Cardiac fibroblast (primary cell): ENCODE results near the gene PLA2G5.
"Not testable (repeated sequence)": the region's sequence is repeated elsewhere in the genome, so short reads cannot be mapped to it uniquely, and the experiment has no call there.

ENCODE experiments used
- DNase-seq, 2 donors: peaks; one replicate each; pipeline versions ENCODE4 v3.0.0 to v3.0.0-alpha.2; 2010; ENCODE audit warnings: low read depth in 2 of 2
- H3K4me3 ChIP-seq, 2 donors: replicated peaks in 1 of 2; 1 replicate in 1 of 2; 2 replicates in 1 of 2; pipeline ENCODE4 v1.5.1; 2011; ENCODE audit warnings: low read depth in 2 of 2, low read length in 2 of 2, mild to moderate bottlenecking in 2 of 2, moderate library complexity in 1 of 2
- TF ChIP-seq, protein P1 (sequence below): IDR thresholded peaks from one replicate; pipeline ENCODE4 v1.5.1; 2011; ENCODE audit warnings: low read depth, mild to moderate bottlenecking, low read length, inconsistent platforms

Gene PLA2G5

DNA sequence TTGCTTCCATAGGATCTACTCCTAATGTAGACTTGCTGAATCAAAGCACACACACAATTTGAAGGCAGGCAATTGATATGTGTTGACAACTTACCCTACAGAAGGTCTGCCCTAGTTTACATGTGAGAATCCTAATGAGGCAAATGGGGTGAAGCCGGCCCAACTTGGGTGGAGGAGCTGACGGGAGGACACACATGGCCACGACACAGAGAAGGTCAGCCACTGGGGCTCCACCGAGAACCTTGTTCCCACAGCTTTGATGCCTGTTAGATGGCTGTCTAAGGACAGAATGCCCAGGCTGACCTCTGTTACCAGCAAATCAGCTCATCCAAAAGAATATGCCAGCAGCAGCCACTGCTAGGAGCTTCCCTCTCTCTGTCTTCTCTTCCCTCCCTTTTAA is 50.8 kb downstream of the PLA2G5 start:
- DNase-seq, result no peak
- no peak overlapping the region for H3K4me3 ChIP-seq
- TF ChIP-seq, protein P1, sequence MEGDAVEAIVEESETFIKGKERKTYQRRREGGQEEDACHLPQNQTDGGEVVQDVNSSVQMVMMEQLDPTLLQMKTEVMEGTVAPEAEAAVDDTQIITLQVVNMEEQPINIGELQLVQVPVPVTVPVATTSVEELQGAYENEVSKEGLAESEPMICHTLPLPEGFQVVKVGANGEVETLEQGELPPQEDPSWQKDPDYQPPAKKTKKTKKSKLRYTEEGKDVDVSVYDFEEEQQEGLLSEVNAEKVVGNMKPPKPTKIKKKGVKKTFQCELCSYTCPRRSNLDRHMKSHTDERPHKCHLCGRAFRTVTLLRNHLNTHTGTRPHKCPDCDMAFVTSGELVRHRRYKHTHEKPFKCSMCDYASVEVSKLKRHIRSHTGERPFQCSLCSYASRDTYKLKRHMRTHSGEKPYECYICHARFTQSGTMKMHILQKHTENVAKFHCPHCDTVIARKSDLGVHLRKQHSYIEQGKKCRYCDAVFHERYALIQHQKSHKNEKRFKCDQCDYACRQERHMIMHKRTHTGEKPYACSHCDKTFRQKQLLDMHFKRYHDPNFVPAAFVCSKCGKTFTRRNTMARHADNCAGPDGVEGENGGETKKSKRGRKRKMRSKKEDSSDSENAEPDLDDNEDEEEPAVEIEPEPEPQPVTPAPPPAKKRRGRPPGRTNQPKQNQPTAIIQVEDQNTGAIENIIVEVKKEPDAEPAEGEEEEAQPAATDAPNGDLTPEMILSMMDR, result no peak

DNA sequence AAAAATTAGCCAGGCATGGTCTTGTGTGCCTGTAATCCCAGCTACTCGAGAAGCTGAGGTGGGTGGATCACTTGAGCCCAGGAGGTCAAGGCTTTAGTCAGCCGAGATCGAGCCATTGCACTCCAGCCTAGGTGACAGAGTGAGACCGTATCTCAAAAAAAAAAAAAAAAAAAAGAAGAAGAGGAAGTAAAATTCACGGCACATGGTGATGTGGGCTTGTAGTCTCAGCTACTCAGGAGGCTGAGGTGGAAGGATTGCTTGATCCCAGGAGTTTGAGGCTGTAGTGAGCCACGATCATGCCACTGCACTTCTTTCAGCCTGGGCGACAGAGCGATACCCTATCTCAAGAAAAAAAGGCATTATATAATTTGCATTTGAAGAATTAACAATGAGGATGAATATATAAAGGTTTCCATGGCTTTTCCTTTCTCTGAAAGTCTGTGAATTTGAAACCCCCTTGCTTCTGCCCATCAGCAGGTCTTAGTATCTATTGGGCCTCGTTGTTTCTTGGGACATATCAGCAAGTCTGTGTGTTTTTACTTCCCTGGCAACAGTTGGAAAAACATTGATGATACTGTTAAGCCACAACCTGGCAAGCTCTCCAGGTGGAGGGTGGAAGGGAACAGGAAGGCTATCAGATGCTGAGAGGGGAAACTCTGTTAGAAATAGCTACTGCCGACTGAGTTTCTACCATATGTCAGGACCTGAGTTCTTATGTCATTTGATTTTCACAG is 53.9 kb downstream of the PLA2G5 start:
- H3K4me3 ChIP-seq, result no peak overlapping the region
- peak in 1 of 2 donors; percentile 31 for DNase-seq
- TF ChIP-seq, protein P1, result no peak

DNA sequence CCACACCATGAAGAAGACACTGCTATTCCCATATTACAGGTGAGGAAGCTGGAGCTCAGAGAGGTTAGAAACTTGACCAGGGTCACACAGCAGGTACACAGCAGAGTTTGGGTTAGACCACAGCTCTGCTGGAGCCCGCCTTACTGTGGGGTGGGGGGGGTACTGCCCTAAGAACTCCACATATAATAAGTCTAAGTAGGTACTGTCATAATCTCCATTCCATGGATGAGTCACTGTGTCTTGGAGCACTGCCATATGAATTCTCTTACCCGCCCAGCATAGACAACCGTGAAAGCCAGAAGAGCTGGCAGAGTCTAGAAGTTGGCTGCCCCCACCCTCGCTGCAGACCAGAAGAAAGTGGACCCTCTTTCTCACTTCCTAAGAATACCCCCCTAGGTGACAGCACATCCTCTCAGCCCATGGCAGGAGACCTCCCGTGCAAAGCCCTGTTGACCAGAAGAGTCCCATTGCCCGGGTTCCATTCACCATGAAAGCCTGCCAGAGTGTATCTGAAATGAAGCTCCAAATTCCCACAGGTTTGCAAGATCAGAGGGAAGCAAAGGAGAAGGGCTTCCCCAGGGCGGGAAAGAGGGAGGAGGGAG is 54.6 kb downstream of the PLA2G5 start:
- H3K4me3 ChIP-seq, result no peak overlapping the region
- peak; percentile 82 to 88 for DNase-seq
- TF ChIP-seq, protein P1, result no peak

DNA sequence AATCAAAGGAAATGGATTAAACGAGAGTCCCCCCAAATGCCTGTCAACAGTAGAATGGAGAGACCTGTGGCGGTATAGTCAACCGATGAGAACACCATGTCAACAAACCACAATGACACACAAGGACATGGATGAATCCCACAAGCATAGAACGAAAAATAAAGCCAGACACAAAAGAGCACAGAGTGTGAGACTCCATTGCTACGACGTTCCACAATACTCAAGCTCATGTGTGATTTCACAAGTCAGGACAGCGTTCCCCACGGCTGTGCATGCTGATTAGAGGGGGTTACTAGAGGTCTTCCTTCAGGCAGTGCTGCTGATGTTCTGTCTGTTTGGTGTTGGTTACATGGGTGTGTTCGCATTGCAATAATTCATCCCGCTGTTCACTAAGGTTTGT is 55.1 kb downstream of the PLA2G5 start:
- no peak overlapping the region for H3K4me3 ChIP-seq
- peak in 1 of 2 donors; percentile 19 for DNase-seq
- TF ChIP-seq, protein P1, result no peak

DNA sequence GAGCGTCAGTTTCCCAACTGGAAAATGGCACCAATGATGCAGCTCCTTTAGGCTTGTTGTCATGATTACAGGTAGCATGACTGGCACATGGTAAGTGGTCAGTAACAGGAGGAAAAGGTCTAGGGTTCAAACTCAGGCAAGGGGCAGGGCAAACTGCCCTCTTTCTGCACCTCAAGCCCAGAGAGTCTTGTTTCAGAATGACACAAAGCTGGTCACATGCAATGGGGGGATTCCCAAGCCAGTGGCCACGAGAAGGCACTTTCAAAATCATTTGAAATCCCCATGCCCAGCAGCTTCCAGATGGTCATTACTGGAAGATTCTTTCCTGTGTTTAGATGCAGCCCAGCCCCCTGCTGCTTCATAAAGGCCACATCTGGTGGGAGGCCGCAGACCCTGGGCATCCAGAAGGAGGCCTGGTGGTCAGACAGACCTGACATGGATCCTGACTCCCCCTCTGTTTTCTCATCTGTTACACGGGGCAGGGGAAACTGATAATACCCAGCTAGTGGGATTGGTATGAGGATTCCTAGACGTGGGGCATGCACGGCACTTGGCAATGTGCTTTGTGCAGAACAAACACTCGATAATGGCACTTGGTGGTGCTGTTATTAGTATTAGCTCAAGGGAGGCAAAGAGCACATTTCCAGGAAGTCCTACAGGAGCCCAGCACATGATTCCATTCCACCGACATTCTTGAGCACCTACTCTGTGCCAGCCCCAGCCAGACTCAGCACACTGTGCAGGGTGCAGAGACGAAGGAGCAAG is 56.2 kb downstream of the PLA2G5 start:
- no peak overlapping the region for H3K4me3 ChIP-seq
- no peak for DNase-seq
- TF ChIP-seq, protein P1, result no peak

DNA sequence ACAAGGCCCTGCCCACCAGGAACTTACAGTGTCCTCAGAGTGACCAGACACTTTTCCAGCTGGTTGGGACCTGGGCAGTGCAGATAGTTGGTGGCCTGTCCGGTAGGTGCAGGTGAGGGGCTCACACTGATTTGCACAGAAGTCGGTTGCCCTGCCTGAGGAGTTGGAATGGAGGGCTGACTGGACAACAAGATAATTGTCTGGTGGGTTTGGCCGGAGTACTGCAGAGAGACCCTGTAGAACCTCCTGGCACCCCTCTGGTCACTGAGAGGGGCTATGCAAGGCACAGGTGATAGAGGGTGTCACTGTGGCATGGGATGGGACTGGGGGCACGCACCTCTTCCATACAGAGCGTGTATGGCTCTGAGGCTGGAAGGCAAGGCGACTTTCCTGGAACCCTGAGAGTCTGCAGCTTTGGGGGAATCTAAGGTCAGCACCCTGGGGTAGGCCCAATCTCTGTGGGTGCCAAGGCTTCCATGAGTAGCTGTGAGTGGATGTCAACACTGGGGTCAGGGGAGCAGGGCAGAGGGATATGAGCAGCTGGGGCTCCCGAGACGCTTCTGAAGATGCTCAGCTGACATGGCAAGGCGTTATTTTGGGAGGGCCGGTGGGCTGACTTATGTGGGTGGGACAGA is 56.9 kb downstream of the PLA2G5 start:
- TF ChIP-seq, protein P1, result no peak
- H3K4me3 ChIP-seq, result no peak overlapping the region

DNA sequence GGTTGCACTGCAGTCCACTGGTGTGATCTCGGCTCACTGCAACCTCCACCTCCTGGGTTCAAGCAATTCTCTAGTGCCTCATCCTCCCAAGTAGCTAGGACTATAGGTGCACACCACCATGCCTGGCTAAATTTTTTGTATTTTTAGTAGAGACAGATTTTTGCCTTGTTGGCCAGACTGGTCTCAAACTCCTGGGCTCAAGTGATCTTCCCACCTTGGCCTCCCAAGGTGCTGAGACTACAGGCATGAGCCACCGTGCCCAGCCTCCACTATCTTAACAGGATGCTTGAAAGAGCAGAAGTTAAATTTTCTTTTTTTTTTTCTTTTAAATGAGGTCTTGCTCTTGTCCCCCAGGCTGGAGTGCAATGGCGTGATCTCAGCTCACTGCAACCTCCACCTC is 60.5 kb downstream of the PLA2G5 start:
- H3K4me3 ChIP-seq, DNase-seq: not testable (repeated sequence)

More for the DNA sequence above, 56.9 kb downstream of the PLA2G5 start:
- no peak for DNase-seq
